ENCODE measurements around the gene BCAT1. TPM values are rescaled to one million over a fixed set of nuclear protein-coding genes. Genes with fewer than 3 reads are reported as not detected.
"Not testable (repeated sequence)": the region's sequence is repeated elsewhere in the genome, so short reads cannot be mapped to it uniquely, and the experiment has no call there.

The BCAT1 gene
- total RNA-seq, 1 experiment from 2014 or later = 0.74 TPM

GRCh38 chr12:24939551-24939950 is 9.3 kb downstream of the BCAT1 start:
- intact Hi-C loops (cut with micrococcal nuclease); H4K20me1 ChIP-seq (ENCODE audit: insufficient read depth); DNase-seq (ENCODE audit: low read depth, low spot score); ATAC-seq; H3K4me2 ChIP-seq (ENCODE audit: low read length); CTCF ChIA-PET; H3K4me3 ChIP-seq (replicated peaks in 1 of 2; ENCODE audit: low read depth in 1 of 2, low read length in 2 of 2); H2AFZ ChIP-seq (ENCODE audit: low read depth, low read length, poor library complexity, severe bottlenecking); RAD21 ChIA-PET (ENCODE audit: low non-redundant PET in 1 of 2, low total read pairs in 2 of 2, uncharacterized antibody in 2 of 2, unreplicated experiment in 2 of 2); H3K9me2 ChIP-seq (ENCODE audit: insufficient read depth); H3K36me3 ChIP-seq (ENCODE audit: control insufficient read depth in 1 of 2, insufficient read depth in 2 of 2, low read length in 2 of 2); H3K79me2 ChIP-seq (ENCODE audit: insufficient read depth, low read length); H3K9ac ChIP-seq (ENCODE audit: low read length); H3K27ac ChIP-seq (ENCODE audit: low read depth, low read length); H3K9me3 ChIP-seq (ENCODE audit: control insufficient read depth in 1 of 2, insufficient read depth in 1 of 2, low read depth in 1 of 2, low read length in 2 of 2); H3K4me1 ChIP-seq (ENCODE audit: control insufficient read depth in 1 of 2, insufficient read depth in 2 of 2, low read length in 2 of 2); H3K27me3 ChIP-seq (ENCODE audit: insufficient read depth, low read length); BruUV-seq (replicated peaks); POLR2A ChIA-PET: not testable (repeated sequence)

DNA sequence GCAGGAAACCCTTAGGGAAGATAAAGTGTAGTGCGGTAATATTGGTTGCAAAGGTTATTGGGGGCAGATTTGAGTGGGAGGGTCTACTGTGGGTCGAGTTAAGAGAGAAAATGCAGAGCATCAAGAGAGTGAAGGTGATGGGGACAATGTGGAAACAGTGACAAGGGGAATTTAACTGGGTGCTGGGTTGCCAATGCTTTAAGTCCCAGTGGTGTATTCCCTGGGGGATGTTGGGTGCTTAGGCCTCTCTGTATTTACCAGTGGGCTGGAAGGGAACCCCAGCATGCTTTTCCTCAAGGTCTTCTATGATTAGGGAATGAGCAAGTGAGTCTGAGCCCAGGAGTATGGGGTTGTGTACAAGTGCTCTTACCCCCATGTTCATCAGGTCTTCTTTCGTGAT is 10.6 kb downstream of the BCAT1 start:
- H3K9me2 ChIP-seq (ENCODE audit: insufficient read depth) = no peaks in the 10 kb centered on the region
- H2AFZ ChIP-seq (ENCODE audit: low read depth, low read length, poor library complexity, severe bottlenecking) = no peak overlapping the region
- no peak overlapping the region for H3K27ac ChIP-seq (ENCODE audit: low read depth, low read length)
- no TSS peak for BruUV-seq (replicated peaks)
- no peaks in the 10 kb centered on the region for H3K79me2 ChIP-seq (ENCODE audit: insufficient read depth, low read length)
- no peak overlapping the region for H3K9ac ChIP-seq (ENCODE audit: low read length)
- ChIA-PET RAD21 (ENCODE audit: low non-redundant PET in 1 of 2, low total read pairs in 2 of 2, uncharacterized antibody in 2 of 2, unreplicated experiment in 2 of 2) (no interaction called here), CTCF (no interaction called here), POLR2A (no interaction called here)
- H3K4me1 ChIP-seq (ENCODE audit: control insufficient read depth in 1 of 2, insufficient read depth in 2 of 2, low read length in 2 of 2) = no peaks in the 10 kb centered on the region
- DNase-seq (ENCODE audit: low read depth, low spot score) (no peak), ATAC-seq (no peak)
- H3K36me3 ChIP-seq (ENCODE audit: control insufficient read depth in 1 of 2, insufficient read depth in 2 of 2, low read length in 2 of 2) = no peaks in the 10 kb centered on the region
- TF ChIP-seq EGR1 (IDR thresholded peaks at IDR 0.05; ENCODE audit: low read depth) (no peak), SP1 (IDR thresholded peaks at IDR 0.05; ENCODE audit: low read depth) (no peak), REST (IDR thresholded peaks at IDR 0.05; ENCODE audit: low read depth) (no peak), ZNF274 (IDR thresholded peaks at IDR 0.05; ENCODE audit: low read depth, low read length) (no peak), CBX3 (IDR thresholded peaks at IDR 0.05; ENCODE audit: low read depth) (no peak), SRF (IDR thresholded peaks at IDR 0.05; ENCODE audit: low read depth) (no peak), YY1 (IDR thresholded peaks at IDR 0.05; ENCODE audit: extremely low read depth, insufficient replicate concordance, low read depth, low read length) (no peak), POLR2AphosphoS5 (IDR thresholded peaks at IDR 0.05; ENCODE audit: low read depth, low read length) (no peak), CTCF (IDR thresholded peaks at IDR 0.05 in 2 of 3, conservative IDR thresholded peaks at IDR 0.05 in 1 of 3; ENCODE audit: borderline replicate concordance in 1 of 3, insufficient read depth in 1 of 3, low read depth in 2 of 3, low read length in 2 of 3) (no peak), CEBPB (IDR thresholded peaks at IDR 0.05; ENCODE audit: low read depth) (no peak), POLR2A (IDR thresholded peaks at IDR 0.05; ENCODE audit: borderline replicate concordance, extremely low read depth, insufficient read depth, insufficient read length) (no peak), RAD21 (IDR thresholded peaks at IDR 0.05; ENCODE audit: low read depth) (no peak)
- TF ChIP-seq, protein P1, sequence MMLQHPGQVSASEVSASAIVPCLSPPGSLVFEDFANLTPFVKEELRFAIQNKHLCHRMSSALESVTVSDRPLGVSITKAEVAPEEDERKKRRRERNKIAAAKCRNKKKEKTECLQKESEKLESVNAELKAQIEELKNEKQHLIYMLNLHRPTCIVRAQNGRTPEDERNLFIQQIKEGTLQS (IDR thresholded peaks at IDR 0.05) = no peak
- no peak overlapping the region for H3K4me3 ChIP-seq (replicated peaks in 1 of 2; ENCODE audit: low read depth in 1 of 2, low read length in 2 of 2)
- H4K20me1 ChIP-seq (ENCODE audit: insufficient read depth) = no peaks in the 10 kb centered on the region
- no peaks in the 10 kb centered on the region for H3K9me3 ChIP-seq (ENCODE audit: control insufficient read depth in 1 of 2, insufficient read depth in 1 of 2, low read depth in 1 of 2, low read length in 2 of 2)
- H3K4me2 ChIP-seq (ENCODE audit: low read length) = no peak overlapping the region
- intact Hi-C loops (cut with micrococcal nuclease) = no loop called here
- H3K27me3 ChIP-seq (ENCODE audit: insufficient read depth, low read length) = peaks cover 3% of the 10 kb centered on the region

Data from HCT116 (cell line).